Colonic mucosa (tissue), 4 donors: Measurements from ENCODE around the gene PAOX. TPM values are rescaled to one million over a fixed set of nuclear protein-coding genes. Genes with fewer than 3 reads are reported as not detected.
"Not testable (repeated sequence)": the region's sequence is repeated elsewhere in the genome, so short reads cannot be mapped to it uniquely, and the experiment has no call there.

Experiments
- DNase-seq: peaks from one replicate; pipeline ENCODE4 v3.0.0-alpha.2; 2020
- H3K27ac ChIP-seq: fragments of 200-600 bp; one replicate; pipeline ENCODE4 v1.8.0; 2021
- H3K27me3 ChIP-seq: fragments of 200-600 bp; one replicate; pipeline ENCODE4 v1.8.0; 2021
- H3K36me3 ChIP-seq: fragments of 200-600 bp; one replicate; pipeline ENCODE4 v1.8.0; 2021
- H3K4me1 ChIP-seq: fragments of 200-600 bp; one replicate; pipeline ENCODE4 v1.8.0; 2021; ENCODE audit warnings: mild to moderate bottlenecking
- H3K4me3 ChIP-seq: fragments of 200-600 bp; one replicate; pipeline ENCODE4 v1.8.0; 2021
- H3K9ac ChIP-seq, 2 donors: one replicate each; pipeline ENCODE4 v1.7.0; 2013; ENCODE audit warnings: control low read depth in 2 of 2, low read depth in 2 of 2, low read length in 2 of 2
- H3K9me3 ChIP-seq: fragments of 200-600 bp; one replicate; pipeline ENCODE4 v1.8.0; 2021
- intact Hi-C: fragments of 100-400 bp; cut with DNase I; formaldehyde crosslinking; loops from one replicate; pipeline ENCODE4 v1.14.1; 2022
- total RNA-seq, 2 donors: library from RNA; stranded (reverse); fragmentation: NEBNext Ultra II Directional in 1 of 2; extraction: Animal tissue kit (Norgen Biotek cat#: 25700) in 1 of 2; gene quantifications; one replicate each; pipeline ENCODE4 v1.2.1, GENCODE V29; 2021
- TF ChIP-seq, protein P1 (sequence below): fragments of 200-600 bp; IDR thresholded peaks from one replicate; pipeline ENCODE4 v1.8.0; 2022; ENCODE audit warnings: antibody characterized with exemption, mild to moderate bottlenecking
- donor health status: healthy.
- donor health status: DM: no; HTN: no; CAD: no.
- donor health status: DM: no; HTN: no; CAD: no.

The PAOX gene
- total RNA-seq, 2 donors from 2014 or later: 3.5 to 5.8 TPM

DNA sequence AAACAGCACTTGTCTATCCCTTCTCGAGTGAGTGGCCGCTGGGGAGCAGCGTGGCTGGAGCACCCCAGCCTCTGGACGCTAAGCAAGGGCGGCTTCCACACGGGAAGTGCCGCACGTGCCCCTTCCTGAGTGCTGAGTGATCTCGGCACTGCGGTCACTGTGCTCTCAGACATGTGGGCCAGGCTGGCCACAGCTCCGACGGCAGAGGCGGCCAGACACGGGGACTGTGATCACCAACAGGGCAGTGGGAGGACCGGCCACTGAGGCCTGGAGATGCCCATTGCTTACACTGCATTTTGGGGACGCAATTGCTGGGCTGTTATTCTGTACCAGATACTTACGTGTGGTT, 13.0 kb upstream of the PAOX start:
- H3K9me3 ChIP-seq: no peaks in the 10 kb centered on the region
- TF ChIP-seq, protein P1, sequence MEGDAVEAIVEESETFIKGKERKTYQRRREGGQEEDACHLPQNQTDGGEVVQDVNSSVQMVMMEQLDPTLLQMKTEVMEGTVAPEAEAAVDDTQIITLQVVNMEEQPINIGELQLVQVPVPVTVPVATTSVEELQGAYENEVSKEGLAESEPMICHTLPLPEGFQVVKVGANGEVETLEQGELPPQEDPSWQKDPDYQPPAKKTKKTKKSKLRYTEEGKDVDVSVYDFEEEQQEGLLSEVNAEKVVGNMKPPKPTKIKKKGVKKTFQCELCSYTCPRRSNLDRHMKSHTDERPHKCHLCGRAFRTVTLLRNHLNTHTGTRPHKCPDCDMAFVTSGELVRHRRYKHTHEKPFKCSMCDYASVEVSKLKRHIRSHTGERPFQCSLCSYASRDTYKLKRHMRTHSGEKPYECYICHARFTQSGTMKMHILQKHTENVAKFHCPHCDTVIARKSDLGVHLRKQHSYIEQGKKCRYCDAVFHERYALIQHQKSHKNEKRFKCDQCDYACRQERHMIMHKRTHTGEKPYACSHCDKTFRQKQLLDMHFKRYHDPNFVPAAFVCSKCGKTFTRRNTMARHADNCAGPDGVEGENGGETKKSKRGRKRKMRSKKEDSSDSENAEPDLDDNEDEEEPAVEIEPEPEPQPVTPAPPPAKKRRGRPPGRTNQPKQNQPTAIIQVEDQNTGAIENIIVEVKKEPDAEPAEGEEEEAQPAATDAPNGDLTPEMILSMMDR: no peak
- no peak overlapping the region for H3K9ac ChIP-seq
- H3K4me1 ChIP-seq: peaks cover 8% of the 10 kb centered on the region
- H3K36me3 ChIP-seq: peaks cover 15% of the 10 kb centered on the region
- H3K4me3 ChIP-seq: no peak overlapping the region
- H3K27ac ChIP-seq: no peak overlapping the region
- H3K27me3 ChIP-seq: no peaks in the 10 kb centered on the region
- DNase-seq: no peak
- intact Hi-C loops: no loop called here

DNA sequence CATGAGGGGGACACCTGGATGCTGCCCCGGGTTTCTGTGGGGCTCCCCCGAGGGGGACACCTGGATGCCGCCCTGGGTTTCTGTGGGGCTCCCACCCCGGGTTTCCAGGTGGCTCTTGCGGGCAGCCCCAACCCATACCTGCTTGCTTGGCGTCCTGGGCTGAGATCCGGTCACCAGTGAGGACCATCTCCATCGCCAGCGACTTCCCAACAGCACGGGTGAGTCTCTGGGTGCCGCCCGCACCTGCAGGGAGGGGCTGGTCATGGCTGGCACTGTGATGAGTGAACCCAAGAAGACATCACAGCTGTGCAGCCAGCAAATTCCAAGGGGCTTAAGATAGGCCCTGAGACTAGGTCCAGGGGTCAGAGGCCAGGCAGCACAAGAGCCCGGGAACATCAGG, 12.3 kb upstream of the PAOX start:
- TF ChIP-seq, protein P1: no peak
- Histone ChIP-seq H3K4me3 (no peak overlapping the region), H3K27ac (no peak overlapping the region), H3K36me3 (peaks cover 15% of the 10 kb centered on the region), H3K9ac (no peak overlapping the region), H3K4me1 (peaks cover 8% of the 10 kb centered on the region), H3K9me3 (no peaks in the 10 kb centered on the region), H3K27me3 (no peaks in the 10 kb centered on the region)
- no peak for DNase-seq
- intact Hi-C loops: no loop called here

DNA sequence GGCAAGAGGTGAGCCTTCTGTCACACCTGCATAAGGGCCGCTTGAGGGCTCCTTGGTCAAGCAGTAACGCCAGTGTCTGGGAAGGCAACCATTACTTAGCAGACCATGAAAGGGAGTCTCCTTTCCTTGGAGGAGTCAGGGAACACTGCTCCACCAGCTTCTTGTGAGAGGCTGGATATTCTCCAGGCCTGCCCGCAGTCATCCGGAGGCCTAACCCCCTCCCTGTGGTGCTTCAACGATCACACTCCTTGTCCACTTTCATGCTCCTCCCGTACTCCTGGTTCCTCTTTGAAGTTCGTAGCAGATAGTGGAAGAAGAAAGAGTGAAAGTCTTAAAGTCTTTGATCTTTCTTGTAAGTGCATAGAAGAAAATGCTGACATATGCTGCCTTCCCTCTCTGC, 11.6 kb upstream of the PAOX start:
- H3K9ac ChIP-seq, H3K27ac ChIP-seq, H3K27me3 ChIP-seq, DNase-seq, H3K4me3 ChIP-seq, H3K4me1 ChIP-seq, H3K9me3 ChIP-seq, intact Hi-C loops: not testable (repeated sequence)
- H3K36me3 ChIP-seq: peaks cover 15% of the 10 kb centered on the region

DNA sequence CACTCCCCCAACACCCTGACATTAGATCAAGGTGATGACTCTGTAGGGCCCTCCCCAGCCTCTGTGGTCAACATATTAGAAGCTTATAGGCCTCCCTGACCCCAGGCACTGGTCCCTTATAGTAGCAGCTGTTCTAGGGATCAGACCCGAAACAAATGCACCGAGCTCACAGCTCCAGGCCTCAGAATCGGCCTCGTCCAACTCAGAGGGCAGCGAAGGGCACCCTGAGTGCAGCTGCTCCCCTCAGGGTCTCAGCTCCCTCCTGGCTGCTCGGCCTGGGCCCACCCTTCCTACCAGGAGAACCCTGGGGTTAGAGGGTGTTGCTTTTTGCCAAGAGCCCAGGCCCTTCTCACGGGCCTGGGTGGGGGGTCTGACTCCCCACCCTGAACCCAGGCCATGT, 10.9 kb upstream of the PAOX start:
- no peak overlapping the region for H3K27ac ChIP-seq
- TF ChIP-seq, protein P1: no peak
- no peak for DNase-seq
- no peak overlapping the region for H3K4me3 ChIP-seq
- H3K9ac ChIP-seq: no peak overlapping the region
- H3K36me3 ChIP-seq: peaks cover 15% of the 10 kb centered on the region
- H3K9me3 ChIP-seq: no peaks in the 10 kb centered on the region
- intact Hi-C loops: no loop called here
- no peaks in the 10 kb centered on the region for H3K27me3 ChIP-seq
- H3K4me1 ChIP-seq: peaks cover 8% of the 10 kb centered on the region

DNA sequence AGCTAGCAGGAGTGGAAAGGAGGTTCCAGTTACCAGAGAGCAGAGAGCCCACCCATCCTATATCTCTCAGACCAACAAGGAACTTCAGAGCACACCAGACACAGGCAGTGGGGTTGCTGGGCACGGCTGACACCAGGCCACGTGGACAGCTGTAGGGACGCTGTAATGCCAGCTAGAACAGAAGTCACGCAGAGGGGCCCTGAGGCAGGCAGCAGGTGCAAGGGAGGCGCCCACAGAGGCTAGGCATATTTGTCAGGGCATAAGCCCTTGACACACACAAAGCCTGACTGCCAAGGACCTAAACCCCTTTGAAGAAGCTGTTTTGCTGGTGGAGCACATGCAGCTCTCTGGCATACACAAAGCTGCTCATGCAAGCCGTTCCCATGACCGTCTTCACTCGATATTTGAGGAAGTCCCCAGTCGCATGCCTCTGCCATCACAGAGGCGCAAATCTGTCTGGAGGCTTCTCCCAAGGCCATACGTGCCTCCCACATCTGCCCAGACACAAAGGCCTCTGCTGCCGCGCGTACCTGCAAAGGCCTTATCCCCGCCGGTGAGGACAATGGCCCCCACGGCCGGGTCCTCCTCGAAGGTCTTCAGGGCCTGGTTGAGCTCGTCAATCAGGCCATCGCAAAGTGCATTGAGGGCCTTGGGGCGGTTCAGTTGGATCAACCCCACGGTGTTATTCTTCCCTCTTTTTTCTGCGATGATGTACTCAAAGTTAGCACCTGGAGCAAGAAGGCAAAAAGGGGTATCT, 8.9 kb upstream of the PAOX start:
- TF ChIP-seq, protein P1: no peak
- intact Hi-C loops: no loop called here
- H3K36me3 ChIP-seq: peaks cover 15% of the 10 kb centered on the region
- H3K4me3 ChIP-seq: no peak overlapping the region
- no peak overlapping the region for H3K9ac ChIP-seq
- DNase-seq: no peak
- H3K27me3 ChIP-seq: no peaks in the 10 kb centered on the region
- peaks cover 9% of the 10 kb centered on the region for H3K4me1 ChIP-seq
- H3K9me3 ChIP-seq: no peaks in the 10 kb centered on the region
- H3K27ac ChIP-seq: no peak overlapping the region

DNA sequence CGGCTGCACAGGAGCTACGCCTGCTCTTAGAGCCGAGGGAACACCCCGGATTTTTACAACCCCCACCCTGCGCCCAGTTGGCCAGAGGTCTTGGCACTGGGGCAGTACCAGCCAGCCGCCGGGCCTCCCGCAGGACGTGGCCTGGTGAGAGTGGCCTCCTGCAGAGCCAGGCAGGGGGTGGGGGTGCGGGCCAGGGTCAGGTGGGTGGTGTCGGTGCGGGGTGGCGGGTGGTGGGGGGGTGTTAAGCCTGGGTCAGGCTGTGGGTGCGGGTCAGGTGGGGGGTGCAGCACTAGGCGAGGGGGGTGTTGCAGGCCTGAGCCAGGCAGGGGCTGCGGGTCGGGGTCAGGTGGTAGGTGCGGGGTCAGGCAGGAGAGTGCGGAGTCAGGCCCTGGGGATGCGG, 6.6 kb upstream of the PAOX start:
- Histone ChIP-seq H3K4me3 (peak overlapping the region; percentile 50), H3K9ac (peak overlapping the region in 1 of 2 donors; percentile 43), H3K4me1 (peaks cover 4% of the 10 kb centered on the region), H3K9me3 (no peaks in the 10 kb centered on the region), H3K27ac (no peak overlapping the region), H3K27me3 (no peaks in the 10 kb centered on the region), H3K36me3 (peaks cover 7% of the 10 kb centered on the region)
- DNase-seq: peak; percentile 58
- intact Hi-C loops: no loop called here
- TF ChIP-seq, protein P1: no peak
